ENCODE measurements around the gene PRICKLE4. TPM values are rescaled to one million over a fixed set of nuclear protein-coding genes. Genes with fewer than 3 reads are reported as not detected.

PRICKLE4 gene
- total RNA-seq, 2 experiments from 2014 or later = 1.8 to 2.6 TPM

- DNase-seq (ENCODE audit: low spot score) = no peak
- no TSS peak for BruUV-seq (replicated peaks)
- no peak for TF ChIP-seq CTCF (conservative IDR thresholded peaks at IDR 0.05; ENCODE audit: low read length)
- no peak for TF ChIP-seq EZH2phosphoT487 (IDR thresholded peaks at IDR 0.05; ENCODE audit: borderline replicate concordance, low read depth, low read length)
- peak overlapping the region; percentile 88 for H3K4me2 ChIP-seq (ENCODE audit: low read length)
- H3K9me3 ChIP-seq (ENCODE audit: low read length) = no peaks in the 10 kb centered on the region
- H4K20me1 ChIP-seq (ENCODE audit: insufficient read depth, low read length) = no peaks in the 10 kb centered on the region
- H3K4me1 ChIP-seq (ENCODE audit: insufficient read depth, low read length, poor library complexity, severe bottlenecking) = peaks cover 17% of the 10 kb centered on the region
- POLR2A ChIA-PET = no interaction called here
- H3K79me2 ChIP-seq (ENCODE audit: insufficient read depth, low read depth, low read length) = no peaks in the 10 kb centered on the region; the same call in 1 of the 2 replicates
- peak overlapping the region; percentile 83 for H3K4me3 ChIP-seq (ENCODE audit: low read depth, low read length, poor library complexity, severe bottlenecking)
- H3K36me3 ChIP-seq (ENCODE audit: insufficient read depth, low read length) = peaks cover 17% of the 10 kb centered on the region
- CTCF ChIA-PET (ENCODE audit: unreplicated experiment) = no interaction called here
- intact Hi-C loops (cut with micrococcal nuclease; ENCODE audit: unreplicated experiment) = loop anchor here (5.0 kb wide), 2 partner anchors 72 to 97 kb away; no protein-coding TSS in a partner anchor
- no peak overlapping the region for H3K27ac ChIP-seq (ENCODE audit: low read depth, low read length, poor library complexity, severe bottlenecking)
- H3K9me2 ChIP-seq (ENCODE audit: insufficient read depth, low read length) = no peaks in the 10 kb centered on the region
- H2AFZ ChIP-seq (ENCODE audit: low read length) = no peak overlapping the region
Observed at GRCh38 chr6:41778895-41779294, 1.7 kb upstream of the PRICKLE4 start.

- Histone ChIP-seq H4K20me1 (ENCODE audit: insufficient read depth, low read length) (no peaks in the 10 kb centered on the region), H3K9me2 (ENCODE audit: insufficient read depth, low read length) (no peaks in the 10 kb centered on the region), H3K4me3 (ENCODE audit: low read depth, low read length, poor library complexity, severe bottlenecking) (peak overlapping the region; percentile 83), H3K27ac (ENCODE audit: low read depth, low read length, poor library complexity, severe bottlenecking) (no peak overlapping the region), H3K79me2 (ENCODE audit: insufficient read depth, low read depth, low read length) (no peaks in the 10 kb centered on the region; the same call in 1 of the 2 replicates), H3K4me1 (ENCODE audit: insufficient read depth, low read length, poor library complexity, severe bottlenecking) (peaks cover 21% of the 10 kb centered on the region), H3K4me2 (ENCODE audit: low read length) (peak overlapping the region; percentile 88), H2AFZ (ENCODE audit: low read length) (no peak overlapping the region; the same call in 1 of the 2 replicates), H3K36me3 (ENCODE audit: insufficient read depth, low read length) (peaks cover 13% of the 10 kb centered on the region), H3K9me3 (ENCODE audit: low read length) (no peaks in the 10 kb centered on the region)
- POLR2A ChIA-PET = no interaction called here
- no peak for DNase-seq (ENCODE audit: low spot score)
- no peak for TF ChIP-seq CTCF (conservative IDR thresholded peaks at IDR 0.05; ENCODE audit: low read length)
- no peak for TF ChIP-seq EZH2phosphoT487 (IDR thresholded peaks at IDR 0.05; ENCODE audit: borderline replicate concordance, low read depth, low read length)
- intact Hi-C loops (cut with micrococcal nuclease; ENCODE audit: unreplicated experiment) = loop anchor here (5.0 kb wide), 2 partner anchors 72 to 97 kb away; no protein-coding TSS in a partner anchor
- CTCF ChIA-PET (ENCODE audit: unreplicated experiment) = no interaction called here
- no TSS peak for BruUV-seq (replicated peaks)
Observed at GRCh38 chr6:41779336-41779735, 1.2 kb upstream of the PRICKLE4 start.

GRCh38 chr6:41779788-41780550 is 613 bp upstream of the PRICKLE4 start, which contains the start of gene FRS3:
TSS of gene FRS3 (minus strand) at chr6:41779900. CDS start at chr6:41776987, 2,913 bp downstream.
- CTCF ChIA-PET (ENCODE audit: unreplicated experiment) = no interaction called here
- POLR2A ChIA-PET = no interaction called here
- Histone ChIP-seq H3K36me3 (ENCODE audit: insufficient read depth, low read length) (peaks cover 7% of the 10 kb centered on the region; the same call in 1 of the 2 replicates), H3K9me3 (ENCODE audit: low read length) (no peaks in the 10 kb centered on the region), H3K9me2 (ENCODE audit: insufficient read depth, low read length) (no peaks in the 10 kb centered on the region), H2AFZ (ENCODE audit: low read length) (peak within 1 kb of the TSS; percentile 80; the same call in 1 of the 2 replicates), H4K20me1 (ENCODE audit: insufficient read depth, low read length) (no peaks in the 10 kb centered on the region), H3K4me2 (ENCODE audit: low read length) (peak within 1 kb of the TSS; percentile 88), H3K4me3 (ENCODE audit: low read depth, low read length, poor library complexity, severe bottlenecking) (peak within 1 kb of the TSS; percentile 83), H3K4me1 (ENCODE audit: insufficient read depth, low read length, poor library complexity, severe bottlenecking) (peaks cover 28% of the 10 kb centered on the region), H3K79me2 (ENCODE audit: insufficient read depth, low read depth, low read length) (no peaks in the 10 kb centered on the region; the same call in 1 of the 2 replicates), H3K27ac (ENCODE audit: low read depth, low read length, poor library complexity, severe bottlenecking) (no peak within 1 kb of the TSS)
- intact Hi-C loops (cut with micrococcal nuclease; ENCODE audit: unreplicated experiment) = loop anchor here (1.0 to 10.0 kb wide), 6 partner anchors 73 to 675 kb away; partner anchors contain the start of genes MRPS10 and TRERF1
- TF ChIP-seq CTCF (conservative IDR thresholded peaks at IDR 0.05; ENCODE audit: low read length) (peak; percentile 88), EZH2phosphoT487 (IDR thresholded peaks at IDR 0.05; ENCODE audit: borderline replicate concordance, low read depth, low read length) (no peak)
- no TSS peak for BruUV-seq (replicated peaks)
- DNase-seq (ENCODE audit: low spot score) = peak; percentile 97

Measured in OCI-LY7 (cell line).